ENCODE results near the gene ATXN7L1.

ATXN7L1 gene

DNA sequence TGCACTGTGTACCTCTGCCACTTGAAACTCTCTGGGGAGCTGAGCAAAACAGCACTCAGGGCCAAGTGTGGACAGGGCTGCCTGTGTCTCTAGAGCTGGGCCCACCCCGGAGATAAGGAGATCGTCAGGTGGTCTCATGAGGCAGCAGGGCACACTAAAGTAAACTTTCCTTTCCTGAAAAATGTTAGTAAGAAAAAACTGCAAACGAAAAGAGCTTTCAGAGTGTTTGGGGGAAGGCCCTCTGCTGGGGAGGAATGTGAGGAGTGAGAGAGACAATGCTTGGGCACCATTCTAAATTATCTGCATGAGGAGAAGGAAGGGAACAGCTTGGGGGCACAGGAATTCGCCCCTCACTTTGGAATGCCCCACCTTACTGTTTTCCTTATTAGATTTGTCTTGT lies 127.7 kb downstream of the ATXN7L1 start:
- no peak for DNase-seq (ENCODE audit: low spot score)
- Mint-ChIP-seq H3K4me3 (no peak overlapping the region), H3K4me1 (ENCODE audit: low read depth) (peaks cover 3% of the 10 kb centered on the region), H3K36me3 (ENCODE audit: low read depth) (peaks cover 3% of the 10 kb centered on the region), H3K27ac (no peak overlapping the region), H3K9me3 (no peaks in the 10 kb centered on the region), H3K27me3 (ENCODE audit: low read depth) (no peaks in the 10 kb centered on the region)

DNA sequence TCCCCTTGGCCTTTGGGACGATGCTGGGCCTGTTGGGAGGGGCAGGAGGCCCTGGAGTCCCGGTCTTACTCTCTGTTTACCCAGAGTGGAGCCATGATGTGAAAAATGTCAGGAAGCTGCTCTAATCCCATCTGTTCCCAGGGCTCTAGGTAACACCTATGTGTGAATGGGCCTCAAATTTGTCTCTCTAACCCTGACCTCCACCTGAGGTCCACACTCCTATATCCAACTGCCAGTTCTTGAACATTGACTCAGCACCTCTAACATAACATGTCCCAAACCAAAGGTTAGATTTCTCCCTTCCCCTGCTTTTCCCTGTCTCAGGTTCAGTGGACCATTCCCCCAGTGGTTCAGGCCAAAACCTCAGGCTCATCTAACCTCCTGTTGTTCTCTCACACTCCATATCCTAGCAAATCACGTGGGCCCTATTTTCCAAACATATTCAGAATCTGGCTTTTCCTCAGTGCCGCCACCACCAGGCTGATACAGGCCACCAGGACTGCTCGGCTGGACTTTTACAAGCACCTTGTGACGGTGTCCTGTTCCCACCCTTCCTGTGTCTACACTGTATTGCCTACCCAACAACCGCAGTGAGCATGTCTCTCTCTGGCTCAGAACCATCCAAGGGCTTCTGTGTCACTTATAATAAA lies 130.6 kb downstream of the ATXN7L1 start:
- no peaks in the 10 kb centered on the region for H3K9me3 Mint-ChIP-seq
- H3K27me3 Mint-ChIP-seq (ENCODE audit: low read depth): no peaks in the 10 kb centered on the region
- H3K36me3 Mint-ChIP-seq (ENCODE audit: low read depth): peaks cover 3% of the 10 kb centered on the region
- peaks cover 20% of the 10 kb centered on the region for H3K4me1 Mint-ChIP-seq (ENCODE audit: low read depth)
- no peak overlapping the region for H3K4me3 Mint-ChIP-seq
- no peak for DNase-seq (ENCODE audit: low spot score)
- H3K27ac Mint-ChIP-seq: no peak overlapping the region

DNA sequence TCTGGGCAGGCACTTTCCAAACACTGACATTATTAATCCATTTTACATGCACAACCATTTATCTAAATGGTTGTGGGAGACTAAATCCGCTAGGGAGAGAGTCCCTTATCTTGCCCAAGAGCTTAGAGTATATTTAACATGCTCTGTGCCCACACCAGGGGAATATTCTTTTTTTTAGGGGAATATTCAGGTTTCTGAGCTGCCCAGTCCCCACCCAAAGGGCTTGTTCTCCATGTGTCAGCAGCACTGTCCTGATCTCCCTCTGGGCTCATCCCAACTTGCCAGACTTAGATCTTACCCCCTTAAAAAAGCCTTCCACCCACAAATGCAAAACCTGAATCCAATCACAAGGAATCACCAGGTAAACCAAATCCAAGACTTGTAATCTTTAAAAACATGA lies 132.1 kb downstream of the ATXN7L1 start:
- Mint-ChIP-seq H3K4me1 (ENCODE audit: low read depth) (peaks cover 22% of the 10 kb centered on the region), H3K36me3 (ENCODE audit: low read depth) (peaks cover 3% of the 10 kb centered on the region), H3K27ac (no peak overlapping the region), H3K9me3 (no peaks in the 10 kb centered on the region), H3K27me3 (ENCODE audit: low read depth) (no peaks in the 10 kb centered on the region), H3K4me3 (no peak overlapping the region)
- DNase-seq (ENCODE audit: low spot score): no peak

DNA sequence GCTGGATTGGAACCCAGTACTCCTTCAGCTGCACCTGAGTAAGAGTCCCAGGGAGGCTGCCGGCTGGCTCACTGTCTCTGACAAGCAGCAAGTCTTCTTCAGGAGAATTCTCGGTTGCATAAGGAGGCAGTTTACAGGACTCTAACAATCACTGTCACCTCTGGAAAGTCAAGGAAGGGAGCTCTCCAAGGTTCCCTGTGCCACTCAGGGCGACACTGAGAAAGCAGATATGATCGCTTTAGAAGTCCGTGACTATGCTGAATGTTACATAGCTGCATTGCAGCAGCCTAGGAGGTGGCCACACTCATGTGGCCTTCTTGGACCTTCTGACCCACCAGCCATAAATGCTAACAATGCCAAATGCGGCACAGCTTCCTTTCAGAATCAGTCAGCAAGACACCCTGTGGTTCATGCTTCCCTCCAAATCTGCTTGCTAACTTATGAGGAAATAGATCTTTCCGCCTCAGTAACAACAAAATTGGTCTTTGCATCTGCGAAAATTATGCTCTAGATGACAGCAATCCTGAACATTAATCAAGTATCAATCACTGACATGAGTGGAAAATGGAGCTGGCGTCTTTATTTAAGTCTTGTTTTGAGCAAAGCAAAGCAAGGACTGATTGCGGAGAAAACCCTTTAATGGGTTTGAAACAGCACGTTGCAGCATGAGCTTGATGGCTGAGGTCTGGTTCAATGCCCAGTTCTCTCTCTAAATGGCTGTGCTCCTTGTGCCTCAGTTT lies 132.9 kb downstream of the ATXN7L1 start:
- H3K4me3 Mint-ChIP-seq: no peak overlapping the region
- H3K36me3 Mint-ChIP-seq (ENCODE audit: low read depth): no peaks in the 10 kb centered on the region
- no peak for DNase-seq (ENCODE audit: low spot score)
- peaks cover 23% of the 10 kb centered on the region for H3K4me1 Mint-ChIP-seq (ENCODE audit: low read depth)
- H3K27me3 Mint-ChIP-seq (ENCODE audit: low read depth): no peaks in the 10 kb centered on the region
- H3K27ac Mint-ChIP-seq: no peak overlapping the region
- H3K9me3 Mint-ChIP-seq: no peaks in the 10 kb centered on the region

DNA sequence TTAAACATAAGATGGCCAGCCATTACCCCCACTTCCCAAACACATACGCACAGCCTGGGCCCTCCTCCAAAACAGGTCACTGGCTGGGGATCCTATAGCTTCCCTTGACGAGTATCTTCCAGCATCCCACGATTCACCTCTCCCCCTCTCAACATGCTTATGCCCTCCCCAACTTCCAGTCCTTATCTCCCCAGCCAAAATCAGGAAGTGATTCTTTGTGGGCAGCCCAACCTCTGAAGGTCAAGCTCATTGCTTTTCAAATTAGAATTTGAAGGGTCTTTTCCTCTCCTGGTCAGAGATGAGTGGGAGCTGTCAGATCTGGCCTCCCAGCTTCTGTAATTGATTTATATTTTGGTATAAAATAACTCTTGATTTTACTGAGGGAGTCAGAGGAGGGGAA lies 133.6 kb downstream of the ATXN7L1 start:
- H3K4me3 Mint-ChIP-seq: no peak overlapping the region
- H3K27me3 Mint-ChIP-seq (ENCODE audit: low read depth): no peaks in the 10 kb centered on the region
- H3K36me3 Mint-ChIP-seq (ENCODE audit: low read depth): no peaks in the 10 kb centered on the region
- DNase-seq (ENCODE audit: low spot score): no peak
- no peaks in the 10 kb centered on the region for H3K9me3 Mint-ChIP-seq
- no peak overlapping the region for H3K27ac Mint-ChIP-seq
- peaks cover 23% of the 10 kb centered on the region for H3K4me1 Mint-ChIP-seq (ENCODE audit: low read depth)

DNA sequence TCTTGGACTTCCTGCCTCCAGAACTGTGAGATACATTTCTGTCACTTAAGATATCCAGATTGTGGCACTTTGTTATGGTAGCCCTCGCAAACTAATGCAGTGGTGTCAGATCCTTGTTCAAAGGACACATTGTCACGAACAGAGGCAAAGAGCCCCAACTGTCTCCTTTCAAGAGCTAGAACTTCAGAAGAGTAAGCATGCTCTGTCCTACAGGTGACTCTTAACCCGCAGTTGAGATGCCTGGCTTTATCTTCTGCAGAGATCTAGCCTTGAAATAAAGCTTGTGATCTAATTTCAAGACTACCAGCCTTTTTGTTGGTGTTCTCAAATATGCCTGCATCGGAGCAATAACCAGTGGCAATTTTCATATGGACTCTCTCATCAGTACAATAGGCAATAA lies 134.4 kb downstream of the ATXN7L1 start:
- H3K27me3 Mint-ChIP-seq (ENCODE audit: low read depth): no peaks in the 10 kb centered on the region
- no peaks in the 10 kb centered on the region for H3K9me3 Mint-ChIP-seq
- H3K36me3 Mint-ChIP-seq (ENCODE audit: low read depth): no peaks in the 10 kb centered on the region
- H3K4me3 Mint-ChIP-seq: no peak overlapping the region
- no peak overlapping the region for H3K27ac Mint-ChIP-seq
- H3K4me1 Mint-ChIP-seq (ENCODE audit: low read depth): peaks cover 23% of the 10 kb centered on the region
- no peak for DNase-seq (ENCODE audit: low spot score)

DNA sequence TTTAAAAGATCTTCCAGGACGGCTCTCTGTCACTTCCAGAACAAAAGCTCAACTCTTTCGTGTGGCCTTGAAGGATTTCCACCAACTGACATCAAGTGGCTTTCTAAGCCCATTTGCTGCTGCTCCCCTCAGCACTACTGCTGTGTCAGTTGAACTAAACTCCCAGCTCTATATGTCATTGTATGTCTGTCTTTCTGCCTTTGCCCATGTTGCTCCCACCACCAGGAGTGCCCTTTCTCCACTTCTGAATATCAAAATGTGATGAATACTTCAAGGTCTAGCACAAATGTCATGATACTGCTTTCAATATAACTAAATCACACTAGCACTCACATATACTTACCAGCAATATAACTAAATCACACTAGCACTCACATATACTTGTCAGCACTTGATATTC lies 138.3 kb downstream of the ATXN7L1 start:
- Mint-ChIP-seq H3K4me1 (ENCODE audit: low read depth) (peaks cover 16% of the 10 kb centered on the region), H3K27me3 (ENCODE audit: low read depth) (no peaks in the 10 kb centered on the region), H3K36me3 (ENCODE audit: low read depth) (no peaks in the 10 kb centered on the region), H3K4me3 (no peak overlapping the region), H3K27ac (no peak overlapping the region), H3K9me3 (peaks cover 4% of the 10 kb centered on the region)
- DNase-seq (ENCODE audit: low spot score): no peak

DNA sequence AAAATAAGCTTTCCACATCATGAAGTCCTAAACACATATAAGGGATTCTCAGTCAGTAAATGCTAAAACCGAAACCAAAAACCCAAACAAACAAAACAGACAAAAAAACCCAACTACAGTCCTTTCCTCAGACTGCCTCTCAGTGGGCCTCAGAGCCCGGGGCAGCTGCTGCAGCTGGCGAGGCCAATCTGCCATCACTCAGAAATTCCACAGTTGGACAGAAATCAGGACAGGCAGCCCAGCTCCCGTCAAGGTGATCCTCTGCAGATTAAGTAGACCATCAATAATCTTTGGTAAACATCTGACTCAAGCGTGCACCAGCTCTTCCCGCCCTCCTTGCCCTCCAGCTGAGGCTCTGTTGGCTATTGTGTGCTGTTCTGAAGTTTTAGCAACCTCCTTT lies 142.2 kb downstream of the ATXN7L1 start:
- H3K4me1 Mint-ChIP-seq (ENCODE audit: low read depth): peaks cover under 1% of the 10 kb centered on the region
- peaks cover 4% of the 10 kb centered on the region for H3K9me3 Mint-ChIP-seq
- H3K4me3 Mint-ChIP-seq: no peak overlapping the region
- H3K27me3 Mint-ChIP-seq (ENCODE audit: low read depth): no peaks in the 10 kb centered on the region
- no peak for DNase-seq (ENCODE audit: low spot score)
- no peak overlapping the region for H3K27ac Mint-ChIP-seq
- no peaks in the 10 kb centered on the region for H3K36me3 Mint-ChIP-seq (ENCODE audit: low read depth)

DNA sequence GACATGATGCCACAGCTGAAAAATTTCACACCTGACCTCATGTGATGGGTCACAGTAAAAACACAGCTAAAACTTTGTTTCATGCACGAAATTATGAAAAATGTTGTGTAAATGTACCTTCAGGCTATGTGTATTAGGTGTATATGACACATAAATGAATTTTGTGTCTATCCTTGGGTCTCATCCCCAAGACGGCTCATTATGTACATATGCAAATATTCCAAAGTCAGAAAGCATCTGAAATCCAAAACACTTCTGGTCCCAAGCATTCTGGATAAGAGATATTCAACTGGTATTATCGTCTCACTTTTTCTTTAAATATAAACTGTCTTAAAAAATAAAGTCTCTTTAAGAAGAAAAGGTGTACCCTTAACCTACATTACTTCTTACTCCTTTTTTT lies 145.4 kb downstream of the ATXN7L1 start:
- Mint-ChIP-seq H3K36me3 (ENCODE audit: low read depth) (no peaks in the 10 kb centered on the region), H3K4me3 (no peak overlapping the region), H3K27ac (no peak overlapping the region), H3K27me3 (ENCODE audit: low read depth) (no peaks in the 10 kb centered on the region), H3K4me1 (ENCODE audit: low read depth) (no peaks in the 10 kb centered on the region), H3K9me3 (peaks cover 4% of the 10 kb centered on the region)
- DNase-seq (ENCODE audit: low spot score): no peak

DNA sequence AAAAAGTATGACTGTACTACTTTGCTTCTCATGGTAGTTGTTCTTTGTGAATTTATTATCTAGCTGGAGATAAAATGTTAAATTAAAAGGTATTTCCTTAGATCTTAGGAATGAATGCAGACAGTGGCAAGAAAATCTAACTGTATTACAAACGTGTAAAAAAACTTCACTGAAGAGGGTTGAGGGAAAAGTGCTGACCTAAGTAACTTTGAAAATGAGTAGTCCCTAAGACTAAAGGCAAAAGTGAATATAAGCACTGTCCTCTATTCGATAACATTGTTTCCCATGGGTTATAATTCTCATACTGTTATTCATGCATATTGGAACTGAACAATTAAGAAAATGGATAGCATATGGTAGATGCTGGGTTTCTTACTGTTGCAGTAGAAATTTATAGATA lies 148.4 kb downstream of the ATXN7L1 start:
- H3K27me3 Mint-ChIP-seq (ENCODE audit: low read depth): no peaks in the 10 kb centered on the region
- H3K4me1 Mint-ChIP-seq (ENCODE audit: low read depth): no peaks in the 10 kb centered on the region
- no peaks in the 10 kb centered on the region for H3K36me3 Mint-ChIP-seq (ENCODE audit: low read depth)
- H3K9me3 Mint-ChIP-seq: no peaks in the 10 kb centered on the region
- no peak for DNase-seq (ENCODE audit: low spot score)
- H3K4me3 Mint-ChIP-seq: no peak overlapping the region
- H3K27ac Mint-ChIP-seq: no peak overlapping the region

DNA sequence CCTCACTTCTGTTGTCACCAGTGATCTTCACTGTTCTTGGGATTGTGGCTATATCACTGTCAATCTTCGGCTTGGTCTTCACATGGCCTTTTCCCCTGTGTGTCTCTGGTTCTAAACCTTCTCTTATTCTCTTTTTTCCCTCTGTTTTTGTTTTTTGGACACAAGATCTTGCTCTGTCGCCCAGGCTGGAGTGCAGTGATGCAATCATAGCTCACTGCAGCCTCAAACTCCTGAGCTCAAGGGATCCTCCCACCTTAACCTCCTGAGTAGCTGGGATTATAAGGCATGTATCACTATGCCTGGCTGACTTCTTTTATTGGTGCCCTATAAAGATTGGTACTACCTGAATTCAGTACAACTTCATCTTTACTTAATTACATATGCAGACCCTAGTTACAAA lies 151.7 kb downstream of the ATXN7L1 start:
- no peaks in the 10 kb centered on the region for H3K36me3 Mint-ChIP-seq (ENCODE audit: low read depth)
- H3K4me1 Mint-ChIP-seq (ENCODE audit: low read depth): no peaks in the 10 kb centered on the region
- no peaks in the 10 kb centered on the region for H3K27me3 Mint-ChIP-seq (ENCODE audit: low read depth)
- no peak overlapping the region for H3K27ac Mint-ChIP-seq
- no peaks in the 10 kb centered on the region for H3K9me3 Mint-ChIP-seq
- H3K4me3 Mint-ChIP-seq: no peak overlapping the region
- no peak for DNase-seq (ENCODE audit: low spot score)

DNA sequence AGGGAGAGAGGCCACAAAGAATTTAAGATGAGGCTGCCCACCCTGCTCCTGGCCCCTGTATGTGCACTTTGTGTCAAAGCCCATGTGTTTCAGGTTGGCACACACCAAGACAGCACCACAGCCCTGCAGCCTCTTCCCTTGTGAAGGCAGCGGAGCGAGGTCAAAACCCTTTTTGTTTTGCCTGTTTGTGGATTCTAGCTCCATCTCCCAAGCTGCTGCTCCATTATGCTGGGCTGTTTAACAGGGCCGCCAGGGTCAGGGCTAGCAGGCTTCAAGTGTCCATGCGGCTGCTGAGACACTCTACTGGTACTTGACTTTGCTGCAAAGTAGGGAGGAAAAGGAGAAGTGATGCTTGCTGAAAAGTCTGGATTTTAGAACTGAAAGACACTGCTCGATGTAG lies 152.8 kb downstream of the ATXN7L1 start:
- H3K9me3 Mint-ChIP-seq: no peaks in the 10 kb centered on the region
- no peaks in the 10 kb centered on the region for H3K27me3 Mint-ChIP-seq (ENCODE audit: low read depth)
- H3K36me3 Mint-ChIP-seq (ENCODE audit: low read depth): no peaks in the 10 kb centered on the region
- DNase-seq (ENCODE audit: low spot score): no peak
- no peak overlapping the region for H3K4me3 Mint-ChIP-seq
- H3K4me1 Mint-ChIP-seq (ENCODE audit: low read depth): peaks cover 2% of the 10 kb centered on the region
- H3K27ac Mint-ChIP-seq: no peak overlapping the region

DNA sequence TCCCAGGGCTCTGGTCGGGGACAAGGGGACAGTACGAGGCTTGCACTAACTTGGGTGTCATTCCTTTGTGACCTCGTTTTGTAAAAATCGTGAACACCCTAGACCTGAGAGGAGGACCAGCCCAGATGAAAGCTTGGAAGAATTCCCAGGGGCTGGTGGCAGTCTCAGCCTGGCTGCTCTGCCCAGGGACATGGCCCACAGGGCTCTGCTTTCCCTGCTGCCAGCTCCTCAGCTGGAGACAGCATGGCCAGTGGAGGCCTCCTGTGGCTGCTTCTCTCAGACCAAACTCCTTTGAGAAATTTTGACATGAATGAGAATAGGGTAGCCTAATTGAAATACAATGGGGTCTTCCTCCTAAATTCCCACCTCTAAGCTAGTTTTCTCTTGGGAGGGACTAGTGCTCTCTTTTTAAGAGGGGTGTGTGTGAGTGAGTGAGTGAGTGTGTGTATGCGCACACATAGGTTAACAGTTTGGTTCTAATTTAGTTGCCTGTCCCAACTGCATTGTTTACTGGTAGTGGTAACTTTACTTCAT lies 154.8 kb downstream of the ATXN7L1 start:
- Mint-ChIP-seq H3K27ac (no peak overlapping the region), H3K4me3 (no peak overlapping the region), H3K4me1 (ENCODE audit: low read depth) (peaks cover 4% of the 10 kb centered on the region), H3K36me3 (ENCODE audit: low read depth) (no peaks in the 10 kb centered on the region), H3K27me3 (ENCODE audit: low read depth) (no peaks in the 10 kb centered on the region), H3K9me3 (no peaks in the 10 kb centered on the region)
- DNase-seq (ENCODE audit: low spot score): no peak

DNA sequence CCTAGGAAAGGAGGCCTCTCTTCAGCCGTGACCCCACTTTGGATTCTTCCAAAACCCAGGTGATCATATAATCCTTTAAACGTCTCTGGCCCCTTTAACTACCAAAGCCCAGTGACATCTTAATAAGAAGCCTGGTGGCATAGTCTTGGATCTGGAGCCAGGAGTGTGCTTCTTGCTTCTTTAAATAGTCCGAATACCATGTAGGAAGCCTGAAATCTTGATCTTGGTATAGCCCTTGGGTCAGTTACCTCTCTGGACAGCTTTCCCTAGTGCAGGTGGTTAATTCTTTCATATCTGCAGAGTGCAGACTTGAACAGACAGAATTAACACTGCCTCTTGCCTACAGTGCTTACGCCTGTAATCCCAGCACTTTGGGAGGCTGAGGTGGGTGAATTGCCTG lies 156.5 kb downstream of the ATXN7L1 start:
- DNase-seq (ENCODE audit: low spot score): no peak
- H3K27ac Mint-ChIP-seq: no peak overlapping the region
- H3K36me3 Mint-ChIP-seq (ENCODE audit: low read depth): no peaks in the 10 kb centered on the region
- peaks cover 4% of the 10 kb centered on the region for H3K4me1 Mint-ChIP-seq (ENCODE audit: low read depth)
- H3K27me3 Mint-ChIP-seq (ENCODE audit: low read depth): no peaks in the 10 kb centered on the region
- H3K9me3 Mint-ChIP-seq: no peaks in the 10 kb centered on the region
- no peak overlapping the region for H3K4me3 Mint-ChIP-seq

DNA sequence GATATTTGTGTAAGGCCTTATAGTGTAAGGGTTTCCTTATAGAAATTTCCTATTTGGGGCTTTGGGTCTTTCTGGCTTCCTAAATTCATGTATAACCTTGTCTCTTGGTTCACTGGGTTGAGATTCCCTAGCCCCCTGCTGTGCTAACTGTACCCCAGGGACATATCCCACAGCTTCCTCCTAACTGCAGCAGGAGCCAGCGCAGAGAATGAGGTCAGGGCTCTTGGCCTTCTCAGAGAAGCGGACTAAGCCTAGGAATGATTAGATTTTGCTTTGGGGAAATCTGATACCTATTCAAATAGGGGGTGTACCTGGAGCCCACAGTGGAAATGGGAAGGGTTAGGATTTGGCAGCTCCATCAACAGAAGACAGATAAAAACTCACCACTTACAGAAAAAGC lies 157.0 kb downstream of the ATXN7L1 start:
- H3K4me1 Mint-ChIP-seq (ENCODE audit: low read depth): peaks cover 4% of the 10 kb centered on the region
- H3K36me3 Mint-ChIP-seq (ENCODE audit: low read depth): no peaks in the 10 kb centered on the region
- H3K27ac Mint-ChIP-seq: no peak overlapping the region
- no peaks in the 10 kb centered on the region for H3K27me3 Mint-ChIP-seq (ENCODE audit: low read depth)
- no peaks in the 10 kb centered on the region for H3K9me3 Mint-ChIP-seq
- H3K4me3 Mint-ChIP-seq: no peak overlapping the region
- no peak for DNase-seq (ENCODE audit: low spot score)

All from T-helper 2 cell treated with Interferon-gamma antibody and Interleukin-4, amounts not matched to agents 5 μg/mL and 100 μg/mL, for 36 hours (primary cell).